Measurements from ENCODE around the gene TRIM59.

TRIM59 gene

GRCh38 chr3:160480931-160481330 is 31.3 kb upstream of the TRIM59 start:
- DNase-seq (ENCODE audit: extremely low read depth, low read depth) = no peak
- TF ChIP-seq, protein P1, sequence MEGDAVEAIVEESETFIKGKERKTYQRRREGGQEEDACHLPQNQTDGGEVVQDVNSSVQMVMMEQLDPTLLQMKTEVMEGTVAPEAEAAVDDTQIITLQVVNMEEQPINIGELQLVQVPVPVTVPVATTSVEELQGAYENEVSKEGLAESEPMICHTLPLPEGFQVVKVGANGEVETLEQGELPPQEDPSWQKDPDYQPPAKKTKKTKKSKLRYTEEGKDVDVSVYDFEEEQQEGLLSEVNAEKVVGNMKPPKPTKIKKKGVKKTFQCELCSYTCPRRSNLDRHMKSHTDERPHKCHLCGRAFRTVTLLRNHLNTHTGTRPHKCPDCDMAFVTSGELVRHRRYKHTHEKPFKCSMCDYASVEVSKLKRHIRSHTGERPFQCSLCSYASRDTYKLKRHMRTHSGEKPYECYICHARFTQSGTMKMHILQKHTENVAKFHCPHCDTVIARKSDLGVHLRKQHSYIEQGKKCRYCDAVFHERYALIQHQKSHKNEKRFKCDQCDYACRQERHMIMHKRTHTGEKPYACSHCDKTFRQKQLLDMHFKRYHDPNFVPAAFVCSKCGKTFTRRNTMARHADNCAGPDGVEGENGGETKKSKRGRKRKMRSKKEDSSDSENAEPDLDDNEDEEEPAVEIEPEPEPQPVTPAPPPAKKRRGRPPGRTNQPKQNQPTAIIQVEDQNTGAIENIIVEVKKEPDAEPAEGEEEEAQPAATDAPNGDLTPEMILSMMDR (IDR thresholded peaks at IDR 0.05; ENCODE audit: low read depth, low read length, missing control alignments) = no peak
- H3K4me3 ChIP-seq (replicated peaks; ENCODE audit: low read depth, low read length) = no peak overlapping the region

GRCh38 chr3:160479376-160479775 is 29.8 kb upstream of the TRIM59 start:
- H3K4me3 ChIP-seq (replicated peaks; ENCODE audit: low read depth, low read length) = no peak overlapping the region
- TF ChIP-seq, protein P1 (IDR thresholded peaks at IDR 0.05; ENCODE audit: low read depth, low read length, missing control alignments) = no peak
- no peak for DNase-seq (ENCODE audit: extremely low read depth, low read depth)

GRCh38 chr3:160478338-160478737 is 28.8 kb upstream of the TRIM59 start:
- no peak overlapping the region for H3K4me3 ChIP-seq (replicated peaks; ENCODE audit: low read depth, low read length)
- no peak for DNase-seq (ENCODE audit: extremely low read depth, low read depth)

GRCh38 chr3:160477750-160478149 is 28.2 kb upstream of the TRIM59 start:
- no peak overlapping the region for H3K4me3 ChIP-seq (replicated peaks; ENCODE audit: low read depth, low read length)
- DNase-seq (ENCODE audit: extremely low read depth, low read depth) = no peak
- TF ChIP-seq, protein P1 (IDR thresholded peaks at IDR 0.05; ENCODE audit: low read depth, low read length, missing control alignments) = no peak

More at GRCh38 chr3:160478338-160478737, 28.8 kb upstream of the TRIM59 start:
- TF ChIP-seq, protein P1 (IDR thresholded peaks at IDR 0.05; ENCODE audit: low read depth, low read length, missing control alignments) = no peak

GRCh38 chr3:160475884-160476283 is 26.3 kb upstream of the TRIM59 start:
- TF ChIP-seq, protein P1 (IDR thresholded peaks at IDR 0.05; ENCODE audit: low read depth, low read length, missing control alignments) = no peak
- no peak overlapping the region for H3K4me3 ChIP-seq (replicated peaks; ENCODE audit: low read depth, low read length)
- DNase-seq (ENCODE audit: extremely low read depth, low read depth) = no peak

DNA sequence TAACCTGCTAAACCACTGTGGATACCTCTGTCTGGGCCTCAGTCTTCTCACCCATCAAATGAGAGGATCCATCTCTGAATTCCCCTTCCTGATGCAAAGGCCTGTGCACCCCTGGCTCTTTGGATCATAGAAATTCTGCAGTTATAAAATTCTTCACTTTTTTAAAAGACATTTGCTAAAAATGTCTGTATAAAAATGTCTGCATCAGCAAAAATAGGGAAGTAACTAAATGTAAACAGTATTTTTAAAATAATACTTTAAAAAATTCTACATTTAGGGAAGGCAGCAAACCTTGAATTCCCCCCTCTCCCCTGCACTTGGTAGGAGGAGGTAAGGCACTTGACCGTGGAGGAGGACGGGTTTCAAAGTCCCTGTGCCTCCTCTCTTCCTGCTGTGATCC is 25.6 kb upstream of the TRIM59 start:
- H3K4me3 ChIP-seq (replicated peaks; ENCODE audit: low read depth, low read length) = no peak overlapping the region
- TF ChIP-seq, protein P1 (IDR thresholded peaks at IDR 0.05; ENCODE audit: low read depth, low read length, missing control alignments) = no peak
- no peak for DNase-seq (ENCODE audit: extremely low read depth, low read depth)

GRCh38 chr3:160474416-160474838 is 24.8 kb upstream of the TRIM59 start:
- H3K4me3 ChIP-seq (replicated peaks; ENCODE audit: low read depth, low read length) = no peak overlapping the region
- DNase-seq (ENCODE audit: extremely low read depth, low read depth) = peak; percentile 64
- TF ChIP-seq, protein P1 (IDR thresholded peaks at IDR 0.05; ENCODE audit: low read depth, low read length, missing control alignments) = no peak
